GM18909 (cell line): ENCODE measurements around the gene FOLR1.

Experiments
- ATAC-seq: cut with Tn5 transposase; IDR thresholded peaks from one replicate; pipeline ENCODE4 v1.9.1; 2021; ENCODE audit warnings: mild to moderate bottlenecking; ENCODE audit not compliant: unreplicated experiment, poor library complexity

The FOLR1 gene

GRCh38 chr11:72244361-72245262 is 52.7 kb downstream of the FOLR1 start:
- no peak for ATAC-seq

DNA sequence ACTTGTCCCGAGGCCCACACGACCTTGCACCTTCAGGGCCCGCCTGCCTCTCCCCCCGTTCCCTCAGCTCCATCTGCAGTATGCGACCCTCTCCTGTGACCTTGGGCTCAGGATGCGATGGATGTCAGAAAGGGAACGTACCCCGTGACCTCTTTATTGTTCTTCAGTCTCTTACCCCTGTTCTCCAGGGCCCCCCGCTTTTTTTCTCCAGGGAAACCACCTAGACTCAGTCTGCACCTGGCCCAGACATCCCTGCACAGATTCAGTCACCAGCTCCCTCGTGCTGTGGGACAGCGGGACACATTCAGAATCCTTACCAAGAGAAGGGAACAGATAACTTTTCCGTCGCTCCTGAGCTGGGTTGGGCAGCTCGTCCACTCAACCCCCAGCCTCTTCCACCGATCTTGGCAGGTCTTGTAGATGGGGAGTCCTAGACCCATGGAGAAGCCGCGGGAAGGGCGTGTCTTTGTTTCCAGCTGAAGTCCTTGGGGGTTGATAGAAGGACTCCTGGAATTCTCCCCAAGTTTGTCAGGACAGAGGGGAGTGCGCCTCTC is 53.4 kb downstream of the FOLR1 start:
- no peak for ATAC-seq
